Anterior cingulate cortex (tissue), 58 donors: ENCODE data around the gene COPS3.
A peak's percentile ranks its signal among the peaks of the same experiment; 100 is the strongest.

Experiments
- DNase-seq, 58 donors: peaks; one replicate each; lab custom pipeline; 2025; lab: John Stamatoyannopoulos, UW

The COPS3 gene

DNA sequence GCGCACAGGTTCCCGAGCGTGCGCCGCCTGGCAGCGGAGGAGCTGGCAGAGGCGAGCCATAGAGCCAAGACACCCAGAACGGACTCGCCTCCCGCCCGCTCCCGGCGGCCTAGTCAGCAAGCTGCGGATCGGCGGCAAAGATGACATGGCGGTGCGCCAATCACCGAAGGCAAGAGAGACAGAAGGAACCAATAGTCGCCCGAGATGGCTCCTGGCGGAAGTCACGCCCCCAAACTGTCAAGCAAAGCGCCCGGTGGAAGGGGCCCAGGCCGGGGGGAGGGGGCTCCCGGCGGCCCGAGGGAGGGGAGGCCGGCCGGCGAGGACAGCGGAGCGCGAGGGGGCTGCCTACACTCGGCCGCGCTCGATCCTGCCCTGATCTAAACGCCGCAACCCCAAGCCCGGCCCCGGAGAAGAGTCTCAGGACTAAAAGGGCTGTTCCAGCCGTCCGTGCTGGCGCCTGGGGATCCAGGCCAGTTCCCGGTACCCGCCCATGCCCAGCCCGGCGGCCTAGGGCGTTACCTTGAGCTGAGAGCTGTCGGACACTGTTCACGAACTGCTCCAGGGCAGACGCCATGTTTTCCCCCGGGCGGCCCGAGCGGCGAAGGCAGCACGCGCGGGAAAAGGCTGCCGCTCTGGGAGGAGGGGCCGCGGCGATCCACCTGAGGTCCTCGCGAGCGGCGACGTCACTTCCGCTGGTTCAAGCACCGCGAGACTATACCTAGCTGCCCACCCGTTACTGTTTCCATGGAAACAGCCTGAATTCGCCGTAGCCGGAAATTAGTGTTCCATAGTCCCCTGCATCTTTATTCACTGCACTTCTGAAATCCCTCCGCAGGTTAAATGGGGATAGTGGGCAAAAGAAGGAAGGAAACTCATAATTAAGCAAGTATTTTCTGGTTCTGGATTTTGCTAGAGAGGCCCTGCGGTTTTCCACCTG is at the start of gene COPS3:
COPS3 (minus strand) TSS at position 634 of the 937 bp plus-strand sequence; CDS start at position 574, 60 bp downstream.
- DNase-seq, result peak; percentile 78 to 99 (median 96)

DNA sequence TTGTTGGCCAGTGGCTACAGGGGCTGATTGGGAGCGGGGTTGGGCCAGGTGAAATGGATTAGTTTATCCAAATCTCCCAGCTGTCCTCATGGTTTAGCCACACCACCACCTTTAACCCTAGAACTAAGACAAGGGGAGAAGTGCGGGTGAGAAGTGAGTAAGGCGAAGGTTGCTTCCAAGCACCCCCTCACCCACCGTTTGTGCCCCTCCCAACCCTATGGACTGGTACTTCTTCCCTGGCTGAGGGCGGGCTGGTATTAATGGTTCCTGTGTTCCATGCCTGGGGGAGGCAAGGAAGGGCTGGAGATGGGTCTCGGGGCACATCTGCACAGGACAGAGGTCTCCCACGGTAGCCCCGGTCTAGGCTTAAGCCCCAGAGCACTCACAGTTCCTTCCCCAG is 47.2 kb upstream of the COPS3 start:
- no peak for DNase-seq

DNA sequence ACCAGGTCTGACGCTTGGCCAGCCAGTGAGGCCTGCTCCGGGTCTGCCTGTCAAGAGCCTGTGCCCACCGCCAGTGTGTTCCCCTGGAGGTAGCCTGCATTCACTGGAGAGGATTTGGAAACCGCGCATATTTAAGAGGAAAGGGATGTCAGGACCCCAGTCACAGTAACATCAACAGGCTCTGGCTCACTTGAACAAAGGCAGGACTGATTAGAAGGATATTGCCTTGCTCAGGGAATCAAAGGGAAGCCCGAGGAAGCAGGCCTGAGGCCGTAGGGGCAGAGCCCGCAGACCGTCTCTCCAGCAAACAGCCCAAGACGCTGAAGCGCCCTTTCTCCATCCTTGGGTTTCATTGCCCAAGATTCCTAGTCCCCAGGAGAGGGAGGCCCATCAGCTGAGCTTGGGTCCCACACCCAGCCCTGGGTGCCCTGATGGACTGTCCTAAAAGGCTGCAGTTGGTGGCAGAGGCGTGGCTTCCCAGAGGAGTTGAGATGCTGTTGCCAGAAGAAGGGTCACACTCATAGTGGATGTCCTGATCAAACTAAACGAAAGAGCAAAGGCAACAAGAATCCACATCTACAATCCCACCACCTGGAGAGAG is 45.3 kb upstream of the COPS3 start:
- no peak for DNase-seq

- no peak for DNase-seq
These were observed 44.8 kb upstream of the COPS3 start for GRCh38 chr17:17325816-17326215.

DNA sequence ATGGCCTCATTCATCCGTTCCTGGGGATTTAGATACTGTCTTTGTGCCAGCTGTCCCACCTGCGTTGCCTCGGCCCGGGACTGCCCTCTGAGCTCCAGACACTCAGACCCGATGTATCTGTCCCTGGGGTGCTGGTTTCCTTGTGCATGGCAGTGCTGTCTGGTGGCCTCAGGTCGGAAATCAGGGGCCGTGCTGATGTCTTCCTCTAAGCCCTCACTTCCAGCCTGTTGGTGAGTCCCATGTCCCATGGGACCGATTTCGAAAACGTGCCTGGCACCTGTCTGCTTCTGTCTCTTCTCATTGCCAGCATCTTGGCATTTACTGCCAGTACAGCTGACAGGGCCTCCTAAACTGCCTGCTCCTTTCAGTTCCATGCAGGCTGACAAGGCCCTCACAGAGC is 44.2 kb upstream of the COPS3 start:
- no peak for DNase-seq

- DNase-seq, result no peak
These were observed 43.6 kb upstream of the COPS3 start for GRCh38 chr17:17324616-17325015.

DNA sequence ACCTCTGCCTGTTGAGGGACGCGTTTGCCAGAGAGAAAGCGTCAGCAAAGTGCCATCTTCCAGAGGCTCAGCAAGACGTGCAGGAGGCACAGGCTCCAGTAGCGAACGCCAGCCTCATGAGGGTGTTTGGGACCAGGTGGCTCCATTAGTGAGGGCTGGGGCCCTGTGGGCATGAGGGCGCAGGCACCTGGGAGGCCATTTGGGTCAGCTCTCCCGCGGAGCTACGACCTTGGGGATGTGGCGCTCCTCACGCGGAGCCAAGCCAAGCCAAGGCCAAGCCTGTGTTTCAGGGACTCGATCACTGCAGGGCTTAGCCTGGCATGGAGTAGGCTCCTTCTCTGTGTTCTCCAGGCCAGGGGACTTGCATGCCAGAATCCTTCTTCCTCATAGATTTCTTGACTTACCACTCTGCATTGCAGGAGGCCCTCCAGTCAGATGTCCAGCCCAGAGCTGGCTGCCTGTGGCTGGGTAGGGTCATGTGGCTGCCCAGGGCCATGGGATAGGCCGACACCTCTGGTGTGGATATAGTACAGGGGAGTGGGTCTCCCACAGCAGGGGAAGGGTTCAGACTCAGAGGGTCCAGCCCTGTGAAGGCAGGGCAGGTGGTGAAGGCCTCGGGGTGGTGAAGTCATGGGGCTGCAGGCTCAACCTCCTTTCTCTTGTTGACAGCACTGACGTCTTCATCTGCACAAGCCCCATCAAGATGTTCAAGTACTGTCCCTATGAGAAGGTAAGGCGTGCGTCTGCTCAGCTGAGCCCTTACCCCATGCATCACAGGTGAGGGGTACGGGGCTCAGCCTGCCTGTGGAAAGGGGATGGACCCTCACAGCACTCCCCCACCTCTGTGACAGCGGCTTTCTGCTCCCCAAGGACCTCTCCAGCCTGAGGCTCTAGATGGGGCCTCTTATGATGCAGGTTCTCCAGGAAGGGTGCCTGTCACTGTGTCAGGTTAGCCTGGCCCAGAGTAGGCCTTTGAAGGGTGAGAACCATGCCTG is 41.8 kb upstream of the COPS3 start:
- no peak for DNase-seq

DNA sequence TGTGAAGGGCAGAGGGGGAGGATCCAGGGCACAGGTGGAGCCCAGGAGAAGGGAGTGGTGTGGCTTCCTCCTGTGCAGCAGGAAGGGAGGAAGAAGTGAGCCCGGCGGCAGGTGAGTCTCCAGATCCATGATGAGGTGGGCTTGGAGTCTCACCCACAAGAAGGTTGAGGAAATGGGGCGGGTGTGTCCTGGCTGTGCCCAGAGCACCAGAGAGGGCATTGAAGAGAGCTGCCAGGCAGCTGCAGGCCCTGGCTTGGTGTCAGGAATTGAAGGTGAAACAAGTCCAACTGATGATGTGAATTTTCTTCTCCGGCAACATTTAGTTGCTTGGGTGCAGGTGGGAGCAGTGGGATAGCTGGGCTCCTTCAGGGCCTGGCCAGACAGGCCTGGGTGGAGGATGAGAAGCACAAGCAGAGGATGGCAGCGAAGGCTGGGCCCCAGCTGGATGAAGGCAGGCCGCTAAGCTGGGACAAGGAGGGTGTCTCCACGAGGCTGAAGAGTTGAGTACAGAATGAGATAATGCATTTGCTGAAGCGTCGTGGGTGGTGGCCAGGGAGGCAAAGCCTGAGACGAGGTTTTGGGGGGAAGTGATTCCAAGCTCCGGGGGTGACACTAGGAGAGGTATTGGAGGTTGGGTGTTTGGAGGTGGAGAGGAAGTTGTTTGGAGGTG is 40.4 kb upstream of the COPS3 start:
- no peak for DNase-seq

DNA sequence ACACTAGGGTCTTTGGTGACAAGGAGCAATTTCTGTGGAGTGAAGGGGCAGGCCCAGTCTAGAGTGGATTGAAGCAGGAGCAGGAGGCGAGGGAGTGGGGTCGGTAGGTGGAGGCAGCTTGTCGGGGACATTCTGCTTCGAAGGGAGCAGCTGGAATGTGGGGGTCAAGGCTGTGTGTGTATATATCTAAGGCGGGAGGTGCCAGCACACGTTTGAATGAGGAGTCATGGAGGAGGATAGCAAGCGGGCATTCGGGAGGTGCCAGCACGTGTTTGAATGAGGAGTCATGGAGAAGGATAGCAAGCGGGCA is 39.8 kb upstream of the COPS3 start:
- DNase-seq, result no peak

- DNase-seq, result no peak
These were observed 39.3 kb upstream of the COPS3 start for GRCh38 chr17:17320188-17320910.

GRCh38 chr17:17315142-17315821 is 34.2 kb upstream of the COPS3 start:
- DNase-seq, result no peak

DNA sequence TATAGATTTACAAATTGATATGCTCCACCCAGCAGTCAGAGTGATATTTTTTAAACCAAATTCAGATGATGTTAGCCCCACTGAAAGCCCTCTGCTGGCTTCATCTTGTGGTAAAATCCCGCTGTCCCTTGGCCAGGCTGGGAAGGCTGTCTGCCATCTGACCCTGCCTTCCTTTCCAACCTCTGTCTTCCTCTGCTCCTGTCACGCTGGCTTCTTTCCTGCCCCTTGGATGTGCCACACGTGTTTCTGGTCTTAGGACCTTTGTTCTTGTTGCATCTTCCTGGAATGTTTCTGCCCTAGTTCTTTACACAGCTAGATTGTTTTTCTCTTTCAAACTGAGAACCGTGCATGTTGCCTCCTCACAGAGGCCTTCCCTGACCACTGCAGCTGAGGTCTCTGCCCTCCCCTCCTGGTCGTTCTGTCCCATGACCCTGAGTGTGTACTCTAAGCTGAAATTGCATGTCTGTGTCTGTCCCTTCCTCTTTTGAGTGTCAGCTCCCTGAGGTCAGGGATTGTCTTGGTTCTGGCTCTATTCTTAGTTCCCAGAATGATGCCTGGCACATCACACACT is 33.5 kb upstream of the COPS3 start:
- DNase-seq, result no peak

GRCh38 chr17:17313350-17313991 is 32.4 kb upstream of the COPS3 start:
- peak in 9 of 58 donors; percentile 9 to 52 (median 15) for DNase-seq

- DNase-seq, result no peak
These were observed 28.3 kb upstream of the COPS3 start for GRCh38 chr17:17309356-17309755.

DNA sequence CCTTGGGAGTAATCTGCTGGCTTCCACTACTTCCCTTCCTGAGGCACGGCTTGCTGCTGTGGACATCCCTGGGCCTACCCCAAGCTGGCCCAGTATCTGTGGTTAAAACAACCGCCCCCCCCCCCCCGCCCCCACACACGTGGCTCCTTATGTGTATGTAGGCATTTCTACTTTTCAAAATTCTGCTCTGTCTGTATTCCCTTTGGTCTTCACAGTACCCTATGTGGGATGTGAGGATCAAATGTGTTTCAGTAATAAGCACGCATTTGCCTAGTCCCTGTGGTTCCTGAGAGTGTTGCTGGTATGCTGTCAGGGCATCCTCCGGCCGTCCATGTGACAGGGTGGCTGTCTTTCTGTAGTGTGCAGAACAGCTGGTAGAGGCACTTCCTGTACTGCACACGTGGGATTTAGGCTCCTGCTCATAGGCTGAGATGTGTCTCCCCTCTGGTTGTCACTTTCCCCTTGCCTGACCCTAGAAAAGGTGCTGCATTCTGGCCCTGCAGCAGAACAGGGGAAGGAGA is 24.3 kb upstream of the COPS3 start:
- peak in 18 of 58 donors; percentile 6 to 82 (median 23) for DNase-seq

- DNase-seq, result no peak
These were observed 23.5 kb upstream of the COPS3 start for GRCh38 chr17:17304521-17304985.

GRCh38 chr17:17303847-17304490 is 22.9 kb upstream of the COPS3 start:
- peak in 1 of 58 donors; percentile 43 for DNase-seq
